ENCODE results near the gene MANEAL.

- TF ChIP-seq CTCF (IDR thresholded peaks at IDR 0.05) (no peak), POLR2A (IDR thresholded peaks at IDR 0.05) (no peak), POLR2AphosphoS5 (IDR thresholded peaks at IDR 0.05) (no peak)
Measured at GRCh38 chr1:37753473-37754321, 40.0 kb upstream of the MANEAL start.
